MCF 10A (cell line): ENCODE data around the gene HOXC11. TPM values are rescaled to one million over a fixed set of nuclear protein-coding genes. Genes with fewer than 3 reads are reported as not detected.
A peak's percentile ranks its signal among the peaks of the same experiment; 100 is the strongest.

Source experiments
- BruUV-seq: library from RNA; stranded (reverse); fragments of 400-500 nt; replicated peaks from 2 replicates; lab custom pipeline; 2021; lab: Mats Ljungman, UMichigan
- CTCF ChIA-PET: fragments of 300-600 bp; sonication (Branson Sonifier 250); formaldehyde crosslinking; extraction: SDS; loops from one replicate; lab custom pipeline; 2021; ENCODE audit warnings: antibody characterized with exemption, inconsistent platforms; lab: Yijun Ruan, JAX
- POLR2A ChIA-PET: fragments of 300-600, 350-650 bp; sonication (Branson Sonifier 250); formaldehyde crosslinking; extraction: SDS; loops from one replicate; lab custom pipeline; 2020; ENCODE audit warnings: antibody characterized with exemption, inconsistent platforms; lab: Yijun Ruan, JAX
- DNase-seq: peaks from one replicate; pipeline ENCODE4 v3.0.0-alpha.2; 2018; ENCODE audit not compliant: unreplicated experiment
- H3K27ac Mint-ChIP-seq: one replicate; pipeline ENCODE4 v1.8.0; 2022; ENCODE audit warnings: mild to moderate bottlenecking, low read depth, mixed read lengths; ENCODE audit not compliant: unreplicated experiment
- H3K27me3 Mint-ChIP-seq: one replicate; pipeline ENCODE4 v1.8.0; 2022; ENCODE audit warnings: mixed read lengths; ENCODE audit not compliant: insufficient read depth, unreplicated experiment
- H3K36me3 Mint-ChIP-seq: one replicate; pipeline ENCODE4 v1.8.0; 2022; ENCODE audit warnings: mild to moderate bottlenecking, moderate library complexity, mixed read lengths; ENCODE audit not compliant: insufficient read depth, unreplicated experiment
- H3K4me1 Mint-ChIP-seq: one replicate; pipeline ENCODE4 v1.8.0; 2022; ENCODE audit warnings: mixed read lengths; ENCODE audit not compliant: insufficient read depth, unreplicated experiment
- H3K4me3 Mint-ChIP-seq: one replicate; pipeline ENCODE4 v1.8.0; 2022; ENCODE audit warnings: mild to moderate bottlenecking, moderate library complexity, mixed read lengths; ENCODE audit not compliant: unreplicated experiment
- H3K9me3 Mint-ChIP-seq: one replicate; pipeline ENCODE4 v1.8.0; 2022; ENCODE audit warnings: mixed read lengths; ENCODE audit not compliant: unreplicated experiment
- CTCF ChIP-seq: fragments of 200-600 bp; IDR thresholded peaks from one replicate; pipeline ENCODE4 v1.8.0; 2022; ENCODE audit warnings: antibody characterized with exemption, mild to moderate bottlenecking; ENCODE audit not compliant: unreplicated experiment
- intact Hi-C: fragments of 100-400 bp; cut with micrococcal nuclease; formaldehyde crosslinking; loops from 2 replicates; pipeline ENCODE4 v1.14.1; 2022
- total RNA-seq: library from RNA; stranded (reverse); gene quantifications from 2 replicates; pipeline ENCODE4 v1.2.3, GENCODE V29; 2022

HOXC11 gene
- total RNA-seq, 1 experiment from 2014 or later, result 1.2 TPM

GRCh38 chr12:54019924-54020590 is 47.1 kb downstream of the HOXC11 start:
- TF ChIP-seq CTCF, result no peak
- Mint-ChIP-seq H3K36me3 (no peaks in the 10 kb centered on the region), H3K4me3 (peak overlapping the region; percentile 98), H3K9me3 (no peaks in the 10 kb centered on the region), H3K27ac (peak overlapping the region; percentile 98), H3K27me3 (no peaks in the 10 kb centered on the region), H3K4me1 (peaks cover 18% of the 10 kb centered on the region)
- no TSS peak for BruUV-seq
- POLR2A ChIA-PET, result interaction anchor here (0.8 to 3.1 kb wide), 5 partner anchors 8 to 259 kb away, joined by 3 to 16 read pairs (median 4); partner anchors contain the start of genes HOXC6, HOXC8 and SMUG1
- CTCF ChIA-PET, result interaction anchor here (0.7 to 5.6 kb wide), 3 partner anchors 170 to 352 kb away, joined by 3 to 38 read pairs (median 5); no protein-coding TSS in a partner anchor
- intact Hi-C loops, result no loop called here
- DNase-seq, result peak; percentile 33

- CTCF ChIA-PET, result interaction anchor here (0.7 to 5.6 kb wide), 7 partner anchors 12 to 352 kb away, joined by 3 to 40 read pairs (median 12); partner anchors contain the start of genes HOXC5 and HOXC8
Observed at GRCh38 chr12:54020591-54021405, 47.9 kb downstream of the HOXC11 start.

GRCh38 chr12:54021432-54022013 is 48.6 kb downstream of the HOXC11 start:
- no peaks in the 10 kb centered on the region for H3K27me3 Mint-ChIP-seq
- BruUV-seq, result no TSS peak
- ChIA-PET POLR2A (interaction anchor here (0.7 to 3.1 kb wide), 9 partner anchors 8 to 171 kb away, joined by 3 to 16 read pairs (median 5); partner anchors contain the start of genes HOXC5, HOXC8, HOXC9 and SMUG1), CTCF (interaction anchor here (0.6 to 5.6 kb wide), 8 partner anchors 11 to 190 kb away, joined by 3 to 40 read pairs (median 8); partner anchors contain the start of genes HOXC5 and HOXC8)
- TF ChIP-seq CTCF, result peak; percentile 22
- DNase-seq, result no peak
- intact Hi-C loops, result loop anchor here (1.0 kb wide), 1 partner anchor 15 kb away; no protein-coding TSS in a partner anchor
- peak overlapping the region; percentile 98 for H3K4me3 Mint-ChIP-seq
- peak overlapping the region; percentile 89 for H3K27ac Mint-ChIP-seq
- H3K36me3 Mint-ChIP-seq, result no peaks in the 10 kb centered on the region
- no peaks in the 10 kb centered on the region for H3K9me3 Mint-ChIP-seq
- H3K4me1 Mint-ChIP-seq, result peaks cover 18% of the 10 kb centered on the region

More at GRCh38 chr12:54020591-54021405, 47.9 kb downstream of the HOXC11 start:
- intact Hi-C loops, result loop anchor here (1.0 kb wide), 1 partner anchor 14 kb away; no protein-coding TSS in a partner anchor
- no peak for TF ChIP-seq CTCF
- BruUV-seq, result no TSS peak
- Mint-ChIP-seq H3K27me3 (no peaks in the 10 kb centered on the region), H3K4me1 (peaks cover 18% of the 10 kb centered on the region), H3K4me3 (peak overlapping the region; percentile 98), H3K9me3 (no peaks in the 10 kb centered on the region), H3K36me3 (no peaks in the 10 kb centered on the region), H3K27ac (peak overlapping the region; percentile 98)
- POLR2A ChIA-PET, result interaction anchor here (0.7 to 3.1 kb wide), 6 partner anchors 11 to 172 kb away, joined by 3 to 16 read pairs (median 4); partner anchors contain the start of genes HOXC8 and HOXC9
- no peak for DNase-seq
